Right lobe of liver (tissue), 6 donors: Measurements from ENCODE around the gene CERS5. TPM values are rescaled to one million over a fixed set of nuclear protein-coding genes. Genes with fewer than 3 reads are reported as not detected.

Source experiments
- ATAC-seq, 4 donors: fragments of 200-7000 bp; cut with Tn5 transposase; one replicate each; pipeline ENCODE4 v1.9.1; 2020; ENCODE audit warnings: mild to moderate bottlenecking in 4 of 4, moderate library complexity in 4 of 4
- DNase-seq, 3 donors: peaks; one replicate each; pipeline ENCODE4 v3.0.0-alpha.2; 2020
- H3K27ac ChIP-seq, 3 donors: fragments of 200-600 bp; one replicate each; pipeline ENCODE4 v1.8.0; 2022
- H3K27me3 ChIP-seq, 2 donors: fragments of 200-600 bp; one replicate each; pipeline ENCODE4 v1.8.0; 2022
- H3K36me3 ChIP-seq, 4 donors: fragments of 200-600 bp; sonication (generic) in 1 of 4; one replicate each; pipeline versions ENCODE4 v1.5.1 to v1.8.0; 2017 to 2022; ENCODE audit warnings: control low read depth in 1 of 4
- H3K4me1 ChIP-seq, 4 donors: fragments of 200-600 bp; sonication (generic) in 1 of 4; one replicate each; pipeline versions ENCODE4 v1.5.1 to v1.8.0; 2017 to 2022; ENCODE audit warnings: control low read depth in 1 of 4
- H3K4me3 ChIP-seq, 3 donors: fragments of 200-600 bp; one replicate each; pipeline ENCODE4 v1.8.0; 2022
- H3K9me3 ChIP-seq, 4 donors: fragments of 200-600 bp; sonication (generic) in 1 of 4; one replicate each; pipeline versions ENCODE4 v1.5.1 to v1.8.0; 2017 to 2022; ENCODE audit warnings: control low read depth in 1 of 4
- POLR2A ChIP-seq: fragments of 450-650 bp; IDR thresholded peaks from one replicate; pipeline ENCODE4 v1.6.1; 2017; ENCODE audit warnings: antibody characterized with exemption, mild to moderate bottlenecking
- WGBS: methylation state at CpG from one replicate; pipeline ENCODE4 v1.1.6; 2018; ENCODE audit warnings: low coverage, low lambda C conversion rate; ENCODE audit not compliant: insufficient coverage; ENCODE audit errors: missing lambda C conversion rate; 5-methylcytosine and 5-hydroxymethylcytosine counted together
- intact Hi-C, 2 donors: fragments of 100-400 bp; cut with DNase I; formaldehyde crosslinking; loops; one replicate each; pipeline versions ENCODE4 v1.11.2 to v1.14.1; 2022
- total RNA-seq, 6 experiments: library from RNA; depleted of rRNA in 2 of 6; stranded (reverse); fragments of >200 nt in 2 of 6; fragmentation: NEBNext Ultra II Directional in 3 of 6; extraction: Animal tissue kit (Norgen Biotek cat#: 25700) in 3 of 6; gene quantifications; one replicate each; pipeline versions ENCODE4 v1.1.0 to v1.2.4, GENCODE V29; 2016 to 2023
- TF ChIP-seq, protein P1 (sequence below), 4 donors: fragments of 200-600 bp in 3 of 4; fragments of 450-650 bp in 1 of 4; IDR thresholded peaks; one replicate each; pipeline versions ENCODE4 v1.5.1 to v1.8.0; 2016 to 2022; ENCODE audit warnings: antibody characterized with exemption in 4 of 4, mild to moderate bottlenecking in 2 of 4
- donor health status: DM: no; HTN: yes; CAD: no.
- donor health status: DM: no; HTN: no; CAD: no.
- donor health status: DM: no; HTN: no; CAD: no.
- donor health status: DM: no; HTN: yes; CAD: no.
- donor health status: DM: no; HTN: yes; CAD: no.

The CERS5 gene
- total RNA-seq, 6 experiments from 2014 or later = 5.0 to 12.0 (median 8.0) TPM

DNA sequence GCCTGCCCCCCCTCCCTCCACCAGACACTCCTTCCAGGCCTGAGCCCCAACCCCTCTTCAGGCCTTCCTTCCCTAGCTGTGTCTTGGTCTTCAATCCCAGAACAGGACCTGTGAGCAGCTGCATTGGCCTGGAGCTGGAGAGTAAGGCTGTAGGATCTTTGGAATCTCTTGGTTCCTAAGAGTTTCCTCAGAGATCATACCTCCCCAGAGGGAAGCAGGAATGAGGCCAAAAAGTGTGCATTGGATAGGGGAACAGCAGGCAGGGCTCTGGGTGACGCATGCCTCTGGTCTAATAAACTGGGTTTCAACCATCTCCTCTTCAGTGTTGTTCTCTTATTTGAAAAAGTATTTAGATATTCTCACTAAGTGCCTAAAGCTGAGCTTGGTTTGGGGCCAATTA lies 83.9 kb downstream of the CERS5 start:
- peaks cover 0 to 12% (median 2%) of the 10 kb centered on the region in 4 donors for H3K4me1 ChIP-seq
- H3K36me3 ChIP-seq = peaks cover 0 to 15% (median 6%) of the 10 kb centered on the region in 4 donors
- H3K9me3 ChIP-seq = no peaks in the 10 kb centered on the region
- ATAC-seq (no peak), DNase-seq (peak in 1 of 3 donors; percentile 10)
- no peaks in the 10 kb centered on the region for H3K27me3 ChIP-seq
- TF ChIP-seq POLR2A = no peak
- intact Hi-C loops = no loop called here
- H3K27ac ChIP-seq = no peak overlapping the region
- no peak overlapping the region for H3K4me3 ChIP-seq
- 77% methylated on average over 1 of the region's 1 CpG for WGBS

DNA sequence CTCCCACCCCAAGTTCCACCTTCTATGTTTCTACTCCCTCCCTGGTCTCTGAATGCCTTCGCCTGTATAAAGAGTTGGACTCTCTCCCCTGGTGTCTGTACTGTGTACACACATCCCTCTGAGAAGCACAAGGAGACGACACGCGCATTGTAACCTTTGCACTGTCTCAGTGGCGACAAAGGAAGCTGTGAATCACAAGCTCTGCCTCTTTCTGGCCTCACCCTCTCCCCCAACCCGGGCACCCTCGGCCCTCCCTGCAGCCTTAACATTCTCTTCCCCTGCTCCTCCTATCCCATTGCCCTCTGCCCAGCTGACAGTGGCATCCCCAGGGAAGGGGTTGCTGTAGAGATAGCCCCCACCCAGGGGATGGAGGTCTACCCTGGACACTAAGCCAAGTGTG lies 84.5 kb downstream of the CERS5 start:
- 37% methylated on average over 7 of the region's 7 CpGs for WGBS
- DNase-seq (peak in 1 of 3 donors; percentile 36), ATAC-seq (peak in 1 of 4 donors; percentile 28)
- H3K4me3 ChIP-seq = no peak overlapping the region
- H3K27me3 ChIP-seq = no peaks in the 10 kb centered on the region
- H3K9me3 ChIP-seq = no peaks in the 10 kb centered on the region
- H3K36me3 ChIP-seq = peaks cover 0 to 8% (median 4%) of the 10 kb centered on the region in 4 donors
- peaks cover 0 to 12% (median 2%) of the 10 kb centered on the region in 4 donors for H3K4me1 ChIP-seq
- no peak overlapping the region for H3K27ac ChIP-seq
- TF ChIP-seq, protein P1, sequence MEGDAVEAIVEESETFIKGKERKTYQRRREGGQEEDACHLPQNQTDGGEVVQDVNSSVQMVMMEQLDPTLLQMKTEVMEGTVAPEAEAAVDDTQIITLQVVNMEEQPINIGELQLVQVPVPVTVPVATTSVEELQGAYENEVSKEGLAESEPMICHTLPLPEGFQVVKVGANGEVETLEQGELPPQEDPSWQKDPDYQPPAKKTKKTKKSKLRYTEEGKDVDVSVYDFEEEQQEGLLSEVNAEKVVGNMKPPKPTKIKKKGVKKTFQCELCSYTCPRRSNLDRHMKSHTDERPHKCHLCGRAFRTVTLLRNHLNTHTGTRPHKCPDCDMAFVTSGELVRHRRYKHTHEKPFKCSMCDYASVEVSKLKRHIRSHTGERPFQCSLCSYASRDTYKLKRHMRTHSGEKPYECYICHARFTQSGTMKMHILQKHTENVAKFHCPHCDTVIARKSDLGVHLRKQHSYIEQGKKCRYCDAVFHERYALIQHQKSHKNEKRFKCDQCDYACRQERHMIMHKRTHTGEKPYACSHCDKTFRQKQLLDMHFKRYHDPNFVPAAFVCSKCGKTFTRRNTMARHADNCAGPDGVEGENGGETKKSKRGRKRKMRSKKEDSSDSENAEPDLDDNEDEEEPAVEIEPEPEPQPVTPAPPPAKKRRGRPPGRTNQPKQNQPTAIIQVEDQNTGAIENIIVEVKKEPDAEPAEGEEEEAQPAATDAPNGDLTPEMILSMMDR (IDR thresholded peaks at IDR 0.05) = no peak
- TF ChIP-seq POLR2A = no peak
- intact Hi-C loops = no loop called here

DNA sequence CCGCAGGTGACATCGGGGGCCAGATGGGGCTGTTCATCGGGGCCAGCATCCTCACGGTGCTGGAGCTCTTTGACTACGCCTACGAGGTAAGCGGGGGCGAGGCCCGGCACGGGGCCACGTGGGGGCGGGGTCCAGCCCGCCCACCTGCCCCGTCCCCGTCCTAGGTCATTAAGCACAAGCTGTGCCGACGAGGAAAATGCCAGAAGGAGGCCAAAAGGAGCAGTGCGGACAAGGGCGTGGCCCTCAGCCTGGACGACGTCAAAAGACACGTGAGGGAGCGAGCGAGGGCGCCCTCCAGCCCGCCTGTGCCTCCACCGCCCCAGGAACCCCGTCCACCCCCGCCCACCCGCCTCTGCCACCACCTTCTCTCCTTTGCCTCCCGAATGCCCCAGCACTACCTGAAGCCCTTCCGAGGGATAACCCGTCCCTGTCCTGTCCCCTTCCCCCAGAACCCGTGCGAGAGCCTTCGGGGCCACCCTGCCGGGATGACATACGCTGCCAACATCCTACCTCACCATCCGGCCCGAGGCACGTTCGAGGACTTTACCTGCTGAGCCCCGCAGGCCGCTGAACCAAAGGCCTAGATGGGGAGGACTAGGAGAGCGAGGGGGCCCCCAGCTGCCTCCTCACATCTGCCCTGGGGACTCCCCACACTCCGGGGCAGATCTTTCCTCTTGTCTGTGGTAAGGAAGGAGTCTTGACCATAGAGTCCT lies 85.9 kb downstream of the CERS5 start:
- DNase-seq (peak in 1 of 3 donors; percentile 47), ATAC-seq (no peak)
- Histone ChIP-seq H3K27ac (no peak overlapping the region), H3K9me3 (no peaks in the 10 kb centered on the region), H3K4me1 (peaks cover 0 to 12% (median 2%) of the 10 kb centered on the region in 4 donors), H3K27me3 (no peaks in the 10 kb centered on the region), H3K36me3 (no peaks in the 10 kb centered on the region), H3K4me3 (no peak overlapping the region)
- WGBS = 30% methylated on average over 4 of the region's 46 CpGs
- intact Hi-C loops = no loop called here
- no peak for TF ChIP-seq POLR2A
- TF ChIP-seq, protein P1 (IDR thresholded peaks at IDR 0.05) = no peak

DNA sequence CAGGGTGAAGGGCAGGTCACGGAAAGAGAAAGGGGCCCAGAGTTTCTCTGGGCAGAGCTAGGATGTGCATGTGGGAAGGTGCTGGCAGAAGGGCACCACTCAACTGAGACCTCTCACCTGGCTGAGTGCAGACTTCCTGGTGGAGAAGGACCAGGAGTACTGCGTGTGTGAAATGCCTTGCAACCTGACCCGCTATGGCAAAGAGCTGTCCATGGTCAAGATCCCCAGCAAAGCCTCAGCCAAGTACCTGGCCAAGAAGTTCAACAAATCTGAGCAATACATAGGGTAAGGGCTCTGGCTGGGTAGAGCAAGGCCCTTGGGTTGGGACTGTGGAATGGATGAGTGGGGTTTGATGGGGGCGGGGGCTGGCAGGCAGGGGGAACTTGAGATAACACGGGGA lies 87.4 kb downstream of the CERS5 start:
- Histone ChIP-seq H3K9me3 (no peaks in the 10 kb centered on the region), H3K4me1 (peaks cover 0 to 14% (median 2%) of the 10 kb centered on the region in 4 donors), H3K4me3 (no peak overlapping the region), H3K27me3 (no peaks in the 10 kb centered on the region), H3K36me3 (no peaks in the 10 kb centered on the region), H3K27ac (no peak overlapping the region)
- WGBS = 96% methylated on average over 2 of the region's 5 CpGs
- intact Hi-C loops = loop anchor here (5.0 to 10.0 kb wide), 2 partner anchors 93 to 95 kb away; no protein-coding TSS in a partner anchor
- DNase-seq = peak in 1 of 3 donors; percentile 13
- no peak for ATAC-seq
- no peak for TF ChIP-seq POLR2A
- TF ChIP-seq, protein P1 (IDR thresholded peaks at IDR 0.05) = no peak

Other genes with a start within 250 kb of the CERS5 start
- not detected for gene AQP2, start 216.6 kb downstream of the CERS5 start, total RNA-seq
- gene AQP5, start 205.5 kb downstream of the CERS5 start, total RNA-seq = not detected
- under 1 TPM in 2 of 6 experiments, not detected in 4; 0.31 to 0.34 TPM for gene AQP6, start 194.4 kb downstream of the CERS5 start, total RNA-seq
- 1 to 10 TPM; 2.8 to 5.4 (median 4.2) TPM for gene RACGAP1, start 141.9 kb downstream of the CERS5 start, total RNA-seq
- gene ASIC1, start 109.8 kb downstream of the CERS5 start, total RNA-seq = under 1 TPM in 4 of 6 experiments, not detected in 2; 0.07 to 0.19 (median 0.15) TPM
- 10 to 100 TPM; 13.3 to 35.0 (median 16.4) TPM for gene SMARCD1, start 82.0 kb downstream of the CERS5 start, total RNA-seq
- gene GPD1, start 63.4 kb downstream of the CERS5 start, total RNA-seq = 100 to 1,000 TPM in 3 of 6 experiments, 10 to 100 TPM in 3; 43.6 to 210 (median 110) TPM
- 10 to 100 TPM; 37.7 to 67.5 (median 50.6) TPM for gene COX14, start 55.1 kb downstream of the CERS5 start, total RNA-seq
- 10 to 100 TPM in 5 of 6 experiments, 1 to 10 TPM in 1; 7.3 to 21.9 (median 13.1) TPM for gene LIMA1, start 116.2 kb upstream of the CERS5 start, total RNA-seq
- not detected for gene FAM186A, start 229.2 kb upstream of the CERS5 start, total RNA-seq
- 10 to 100 TPM; 46.3 to 83.0 (median 61.9) TPM for gene LARP4, start 233.5 kb upstream of the CERS5 start, total RNA-seq